ENCODE data around the gene EML1. TPM values are rescaled to one million over a fixed set of nuclear protein-coding genes. Genes with fewer than 3 reads are reported as not detected.
A peak's percentile ranks its signal among the peaks of the same experiment; 100 is the strongest.

Gene EML1
- total and polyA plus RNA-seq, 3 donors from 2014 or later = 18.1 to 22.7 (median 22.0) TPM

GRCh38 chr14:99792551-99793212 is 531 bp upstream of the EML1 start:
- WGBS, 2 donors = 11 to 20% methylated on average over 7 to 40 of the region's 65 CpGs
- Histone ChIP-seq H3K4me3 (peak overlapping the region; percentile 56), H3K27ac (peak overlapping the region; percentile 53 to 91), H3K4me1 (peaks cover 5% of the 10 kb centered on the region), H3K36me3 (ENCODE audit: low read depth, missing control alignments) (no peaks in the 10 kb centered on the region), H3K27me3 (no peaks in the 10 kb centered on the region), H3K9me3 (no peaks in the 10 kb centered on the region)
- peak; percentile 46 for DNase-seq
- intact Hi-C loops (cut with DNase I; ENCODE audit: low total_unique reads) = loop anchor here (10.0 kb wide), 1 partner anchor 58 kb away; no protein-coding TSS in a partner anchor
- TF ChIP-seq CTCF (IDR thresholded peaks at IDR 0.05) (no peak), POLR2A (IDR thresholded peaks at IDR 0.05) (no peak)

DNA sequence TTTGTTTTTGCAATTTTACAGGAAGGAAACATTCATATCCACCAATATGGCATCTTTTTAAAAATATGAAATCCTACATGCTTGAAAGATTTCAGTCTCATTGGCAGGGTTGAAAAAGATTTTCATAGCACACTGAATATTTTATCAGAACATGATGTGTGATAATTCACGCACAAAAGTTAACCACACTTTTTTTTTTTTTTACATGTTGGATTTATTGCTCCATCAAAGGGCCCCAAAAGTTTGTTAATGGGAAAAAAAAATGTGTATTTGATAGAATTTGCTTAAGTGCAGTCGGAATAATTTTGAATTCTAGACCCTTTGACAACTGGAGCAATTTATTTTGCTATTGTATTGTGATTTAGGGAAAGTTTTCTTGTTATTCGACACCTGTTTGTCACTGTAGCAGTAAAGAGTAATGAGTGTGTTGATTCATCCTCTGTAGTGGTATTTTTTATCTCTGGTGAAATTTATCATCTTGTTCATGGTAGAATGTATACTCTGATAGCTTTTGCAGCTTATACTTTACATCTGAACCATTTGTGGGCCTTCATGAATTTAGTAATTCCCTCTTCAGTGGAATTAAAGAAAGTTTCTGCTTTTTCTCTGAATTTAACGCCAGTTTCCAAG is 1.1 kb downstream of the EML1 start:
- Histone ChIP-seq H3K4me1 (peaks cover 5% of the 10 kb centered on the region), H3K27ac (peak overlapping the region in 1 of 2 donors; percentile 53)

DNA sequence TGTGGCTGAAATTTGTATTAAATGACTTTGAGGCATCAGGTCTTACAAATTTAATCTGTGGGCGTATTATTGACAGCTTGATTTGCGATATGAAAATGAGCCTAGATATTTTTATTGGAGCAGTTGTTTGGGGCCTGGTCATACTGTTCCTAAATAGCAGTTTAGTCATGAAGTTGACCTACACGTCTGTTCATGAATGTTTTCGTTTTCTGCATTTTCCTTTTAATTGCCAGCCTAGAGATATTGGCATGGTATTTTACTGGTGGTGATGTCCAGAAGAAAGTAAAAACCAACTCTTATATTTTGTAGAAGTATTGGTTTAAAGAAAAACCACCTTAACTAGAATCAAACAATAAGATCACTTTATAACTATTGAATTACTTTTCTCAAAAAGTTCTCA is 1.8 kb downstream of the EML1 start:
- H3K27ac ChIP-seq = no peak overlapping the region
- H3K9me3 ChIP-seq = no peaks in the 10 kb centered on the region
- WGBS, 2 donors = 77 to 84% methylated on average over 4 of the region's 4 CpGs
- peaks cover 5% of the 10 kb centered on the region for H3K4me1 ChIP-seq
- intact Hi-C loops (cut with DNase I; ENCODE audit: low total_unique reads) = loop anchor here (10.0 kb wide), 1 partner anchor 60 kb away; no protein-coding TSS in a partner anchor
- DNase-seq = no peak
- TF ChIP-seq CTCF (IDR thresholded peaks at IDR 0.05) (no peak), POLR2A (IDR thresholded peaks at IDR 0.05) (no peak)
- H3K36me3 ChIP-seq (ENCODE audit: low read depth, missing control alignments) = no peaks in the 10 kb centered on the region
- no peaks in the 10 kb centered on the region for H3K27me3 ChIP-seq
- no peak overlapping the region for H3K4me3 ChIP-seq

More for the DNA sequence above, 1.1 kb downstream of the EML1 start:
- intact Hi-C loops (cut with DNase I; ENCODE audit: low total_unique reads) = loop anchor here (10.0 kb wide), 1 partner anchor 59 kb away; no protein-coding TSS in a partner anchor
- WGBS, 2 donors = 41 to 44% methylated on average over 4 of the region's 4 CpGs
- H3K36me3 ChIP-seq (ENCODE audit: low read depth, missing control alignments) = no peaks in the 10 kb centered on the region
- TF ChIP-seq POLR2A (IDR thresholded peaks at IDR 0.05) (no peak), CTCF (IDR thresholded peaks at IDR 0.05) (no peak)
- no peaks in the 10 kb centered on the region for H3K9me3 ChIP-seq
- H3K4me3 ChIP-seq = peak overlapping the region; percentile 24 to 56
- no peak for DNase-seq
- H3K27me3 ChIP-seq = no peaks in the 10 kb centered on the region

- H3K4me1 ChIP-seq = peaks cover 5% of the 10 kb centered on the region
- H3K27ac ChIP-seq = no peak overlapping the region
- no peaks in the 10 kb centered on the region for H3K27me3 ChIP-seq
- no peak for DNase-seq
- no peaks in the 10 kb centered on the region for H3K36me3 ChIP-seq (ENCODE audit: low read depth, missing control alignments)
- no peak overlapping the region for H3K4me3 ChIP-seq
- TF ChIP-seq CTCF (IDR thresholded peaks at IDR 0.05) (no peak), POLR2A (IDR thresholded peaks at IDR 0.05) (no peak)
- intact Hi-C loops (cut with DNase I; ENCODE audit: low total_unique reads) = loop anchor here (10.0 kb wide), 1 partner anchor 62 kb away; no protein-coding TSS in a partner anchor
- no peaks in the 10 kb centered on the region for H3K9me3 ChIP-seq
Measured at GRCh38 chr14:99797231-99797630, 4.0 kb downstream of the EML1 start.
